HCT116 (cell line): ENCODE results near the gene NFIA. TPM values are rescaled to one million over a fixed set of nuclear protein-coding genes. Genes with fewer than 3 reads are reported as not detected.

ENCODE experiments used
- ATAC-seq: fragments of 200-7000 bp; cut with Tn5 transposase; 2 replicates; pipeline ENCODE4 v1.9.1; 2020; ENCODE audit warnings: mild to moderate bottlenecking, moderate library complexity
- BruUV-seq: library from RNA; stranded (reverse); fragments of 400-500 nt; replicated peaks from 2 replicates; lab custom pipeline; 2021; lab: Mats Ljungman, UMichigan
- CTCF ChIA-PET: fragments of 300-600 bp; sonication (Branson Sonifier 250); formaldehyde crosslinking; loops from one replicate; lab custom pipeline; 2021; ENCODE audit warnings: antibody characterized with exemption; lab: Charles Lee
- POLR2A ChIA-PET: fragments of 300-600, 350-600 bp; sonication (Branson Sonifier 250); formaldehyde crosslinking; loops from one replicate; lab custom pipeline; 2021; ENCODE audit warnings: antibody characterized with exemption; lab: Charles Lee
- RAD21 ChIA-PET, 2 experiments: fragments of 300-600 bp; sonication (Branson Sonifier 250); formaldehyde crosslinking; loops; one replicate each; lab custom pipeline; 2023; ENCODE audit warnings: low total read pairs in 2 of 2; ENCODE audit not compliant: uncharacterized antibody in 2 of 2, unreplicated experiment in 2 of 2, low non-redundant PET in 1 of 2; lab: Charles Lee
- DNase-seq: peaks from one replicate; pipeline ENCODE4 v3.0.0-alpha.2; 2010; ENCODE audit warnings: low read depth, low spot score
- H2AFZ ChIP-seq: fragments of 200-600 bp; shearing (Covaris generic), sonication (generic); 2 replicates; pipeline ENCODE4 v1.6.1; 2017; ENCODE audit warnings: low read depth, mixed run types, mixed read lengths, antibody characterized with exemption, low read length; ENCODE audit not compliant: poor library complexity, severe bottlenecking
- H3K27ac ChIP-seq: 2 replicates; pipeline ENCODE4 v1.5.1; 2012; ENCODE audit warnings: low read depth, low read length
- H3K27me3 ChIP-seq: fragments of 200-600 bp; sonication (generic); 2 replicates; pipeline ENCODE4 v1.6.1; 2016; ENCODE audit warnings: mixed run types, low read length, mixed read lengths; ENCODE audit not compliant: insufficient read depth
- H3K36me3 ChIP-seq, 2 experiments: fragments of 200-500 bp in 1 of 2; fragments of 200-600 bp in 1 of 2; sonication (Bioruptor generic) in 1 of 2; sonication (generic) in 1 of 2; 2 replicates each; pipeline versions ENCODE4 v1.5.1 to v1.6.1; 2014 to 2016; ENCODE audit warnings: low read length in 2 of 2, inconsistent platforms in 1 of 2, mixed read lengths in 1 of 2, mixed run types in 1 of 2; ENCODE audit not compliant: insufficient read depth in 2 of 2, control insufficient read depth in 1 of 2
- H3K4me1 ChIP-seq, 2 experiments: fragments of 200-600 bp in 1 of 2; sonication (generic) in 1 of 2; 2 replicates each; pipeline versions ENCODE4 v1.5.1 to v1.6.1; 2012 to 2017; ENCODE audit warnings: low read length in 2 of 2, inconsistent platforms in 1 of 2, mild to moderate bottlenecking in 1 of 2, mixed read lengths in 1 of 2, mixed run types in 1 of 2, moderate library complexity in 1 of 2; ENCODE audit not compliant: insufficient read depth in 2 of 2, control insufficient read depth in 1 of 2
- H3K4me2 ChIP-seq: fragments of 200-600 bp; sonication (generic); 2 replicates; pipeline ENCODE4 v1.6.1; 2017; ENCODE audit warnings: mixed run types, low read length, mixed read lengths
- H3K4me3 ChIP-seq, 2 experiments: fragments of 200-600 bp in 1 of 2; sonication (generic) in 1 of 2; replicated peaks in 1 of 2; 2 replicates each; pipeline ENCODE4 v1.5.1; 2011 to 2016; ENCODE audit warnings: low read length in 2 of 2, control low read depth in 1 of 2, low read depth in 1 of 2, mild to moderate bottlenecking in 1 of 2, mixed read lengths in 1 of 2, mixed run types in 1 of 2
- H3K79me2 ChIP-seq: fragments of 200-600 bp; sonication (generic); 2 replicates; pipeline ENCODE4 v1.6.1; 2017; ENCODE audit warnings: mild to moderate bottlenecking, mixed run types, low read length, moderate library complexity, mixed read lengths; ENCODE audit not compliant: insufficient read depth
- H3K9ac ChIP-seq: fragments of 200-600 bp; sonication (generic); 2 replicates; pipeline ENCODE4 v1.6.1; 2016; ENCODE audit warnings: low read length, mixed read lengths
- H3K9me2 ChIP-seq: fragments of 200-600 bp; sonication (generic), shearing (Covaris generic); 2 replicates; pipeline ENCODE4 v1.6.1; 2017; ENCODE audit warnings: mixed run types, mild to moderate bottlenecking, moderate library complexity; ENCODE audit not compliant: insufficient read depth
- H3K9me3 ChIP-seq, 2 experiments: fragments of 200-500 bp in 1 of 2; fragments of 200-600 bp in 1 of 2; sonication (Bioruptor generic) in 1 of 2; sonication (generic) in 1 of 2; 2 replicates each; pipeline ENCODE4 v1.6.1; 2014 to 2017; ENCODE audit warnings: low read length in 2 of 2, mixed read lengths in 2 of 2, inconsistent platforms in 1 of 2, low read depth in 1 of 2, mild to moderate bottlenecking in 1 of 2, mixed run types in 1 of 2, moderate library complexity in 1 of 2; ENCODE audit not compliant: control insufficient read depth in 1 of 2, insufficient read depth in 1 of 2
- H4K20me1 ChIP-seq: fragments of 200-600 bp; sonication (generic), shearing (Covaris generic); 2 replicates; pipeline ENCODE4 v1.6.1; 2017; ENCODE audit warnings: mixed run types, mild to moderate bottlenecking, moderate library complexity; ENCODE audit not compliant: insufficient read depth
- CBX3 ChIP-seq: IDR thresholded peaks from 2 replicates; pipeline ENCODE4 v1.6.1; 2012; ENCODE audit warnings: low read depth
- CEBPB ChIP-seq: IDR thresholded peaks from 2 replicates; pipeline ENCODE4 v1.6.1; 2012; ENCODE audit warnings: low read depth
- EGR1 ChIP-seq: IDR thresholded peaks from 2 replicates; pipeline ENCODE4 v1.6.1; 2012; ENCODE audit warnings: low read depth
- ELF1 ChIP-seq: IDR thresholded peaks from 2 replicates; pipeline ENCODE4 v1.6.1; 2012; ENCODE audit warnings: low read depth, borderline replicate concordance
- EZH2 ChIP-seq: fragments of 200-600 bp; sonication (generic); IDR thresholded peaks from 2 replicates; pipeline ENCODE4 v1.6.1; 2017; ENCODE audit warnings: antibody characterized with exemption, mixed run types
- EZH2phosphoT487 ChIP-seq: fragments of 200-600 bp; IDR thresholded peaks from 2 replicates; pipeline ENCODE4 v1.6.1; 2018; ENCODE audit warnings: antibody characterized with exemption, borderline replicate concordance
- FOSL1 ChIP-seq: IDR thresholded peaks from 2 replicates; pipeline ENCODE4 v1.6.1; 2012; ENCODE audit warnings: low read depth
- JUND ChIP-seq: IDR thresholded peaks from 2 replicates; pipeline ENCODE4 v1.6.1; 2012
- POLR2A ChIP-seq: IDR thresholded peaks from 2 replicates; pipeline ENCODE4 v1.7.0; 2011; ENCODE audit warnings: borderline replicate concordance; ENCODE audit not compliant: insufficient read depth, insufficient read length; ENCODE audit errors: extremely low read depth
- POLR2AphosphoS5 ChIP-seq: IDR thresholded peaks from 2 replicates; pipeline ENCODE4 v1.6.1; 2011; ENCODE audit warnings: mild to moderate bottlenecking, low read depth, low read length, moderate library complexity
- RAD21 ChIP-seq: IDR thresholded peaks from 2 replicates; pipeline ENCODE4 v1.6.1; 2012; ENCODE audit warnings: low read depth, mild to moderate bottlenecking
- SIN3A ChIP-seq: IDR thresholded peaks from 2 replicates; pipeline ENCODE4 v1.6.1; 2012; ENCODE audit warnings: low read depth
- SP1 ChIP-seq: IDR thresholded peaks from 2 replicates; pipeline ENCODE4 v1.6.1; 2012; ENCODE audit warnings: low read depth
- SRF ChIP-seq: IDR thresholded peaks from 2 replicates; pipeline ENCODE4 v1.6.1; 2012; ENCODE audit warnings: low read depth
- ZFX ChIP-seq: fragments of 450-650 bp; IDR thresholded peaks from 2 replicates; pipeline ENCODE4 v1.6.1; 2017
- ZNF274 ChIP-seq: fragments of 200-500 bp; sonication (Bioruptor generic); IDR thresholded peaks from 2 replicates; pipeline ENCODE4 v1.6.1; 2014; ENCODE audit warnings: mild to moderate bottlenecking, low read depth, low read length, inconsistent platforms
- intact Hi-C: fragments of 100-400 bp; cut with micrococcal nuclease; formaldehyde crosslinking; loops from 2 replicates; pipeline ENCODE4 v1.10.0; 2022
- total RNA-seq: library from RNA; stranded (reverse); gene quantifications from one replicate; pipeline ENCODE4 v1.2.1, GENCODE V29; 2021; ENCODE audit not compliant: unreplicated experiment
- TF ChIP-seq, protein P1 (sequence below), 3 experiments: fragments of 200-600 bp in 1 of 3; sonication (generic) in 1 of 3; IDR thresholded peaks in 2 of 3; conservative IDR thresholded peaks in 1 of 3; 2 replicates each; pipeline ENCODE4 v1.5.1; 2012 to 2017; ENCODE audit warnings: low read depth in 2 of 3, low read length in 2 of 3, antibody characterized with exemption in 1 of 3, borderline replicate concordance in 1 of 3, control low read depth in 1 of 3, mild to moderate bottlenecking in 1 of 3, mixed read lengths in 1 of 3, mixed run types in 1 of 3, moderate library complexity in 1 of 3; ENCODE audit not compliant: insufficient read depth in 1 of 3
- TF ChIP-seq, protein P2 (sequence below): IDR thresholded peaks from 2 replicates; pipeline ENCODE4 v1.6.1; 2012; ENCODE audit warnings: low read depth
- TF ChIP-seq, protein P3 (sequence below): IDR thresholded peaks from 2 replicates; pipeline ENCODE4 v1.6.1; 2012

The NFIA gene
- total RNA-seq, 1 experiment from 2014 or later: 17.2 TPM

DNA sequence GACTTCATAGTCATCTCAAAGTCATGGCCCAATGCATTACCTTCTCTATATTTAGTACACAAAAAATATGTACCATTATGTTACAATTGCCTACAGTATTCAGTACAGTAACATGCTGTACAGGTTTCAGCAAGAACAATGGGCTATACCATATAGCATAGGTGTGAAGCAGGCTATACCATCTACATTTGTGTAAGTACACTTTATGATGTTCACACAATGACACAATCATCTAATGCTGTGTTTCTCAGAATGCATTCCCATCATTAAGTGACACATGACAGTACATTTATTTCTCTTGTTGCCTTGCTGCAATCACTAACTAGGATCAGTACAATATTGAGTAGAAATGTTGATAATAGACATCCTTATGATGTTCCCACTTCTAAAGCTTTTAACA lies 46.5 kb upstream of the NFIA start (continued):
- TF ChIP-seq, protein P1, sequence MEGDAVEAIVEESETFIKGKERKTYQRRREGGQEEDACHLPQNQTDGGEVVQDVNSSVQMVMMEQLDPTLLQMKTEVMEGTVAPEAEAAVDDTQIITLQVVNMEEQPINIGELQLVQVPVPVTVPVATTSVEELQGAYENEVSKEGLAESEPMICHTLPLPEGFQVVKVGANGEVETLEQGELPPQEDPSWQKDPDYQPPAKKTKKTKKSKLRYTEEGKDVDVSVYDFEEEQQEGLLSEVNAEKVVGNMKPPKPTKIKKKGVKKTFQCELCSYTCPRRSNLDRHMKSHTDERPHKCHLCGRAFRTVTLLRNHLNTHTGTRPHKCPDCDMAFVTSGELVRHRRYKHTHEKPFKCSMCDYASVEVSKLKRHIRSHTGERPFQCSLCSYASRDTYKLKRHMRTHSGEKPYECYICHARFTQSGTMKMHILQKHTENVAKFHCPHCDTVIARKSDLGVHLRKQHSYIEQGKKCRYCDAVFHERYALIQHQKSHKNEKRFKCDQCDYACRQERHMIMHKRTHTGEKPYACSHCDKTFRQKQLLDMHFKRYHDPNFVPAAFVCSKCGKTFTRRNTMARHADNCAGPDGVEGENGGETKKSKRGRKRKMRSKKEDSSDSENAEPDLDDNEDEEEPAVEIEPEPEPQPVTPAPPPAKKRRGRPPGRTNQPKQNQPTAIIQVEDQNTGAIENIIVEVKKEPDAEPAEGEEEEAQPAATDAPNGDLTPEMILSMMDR (IDR thresholded peaks at IDR 0.05 in 2 of 3, conservative IDR thresholded peaks at IDR 0.05 in 1 of 3; ENCODE audit: borderline replicate concordance in 1 of 3, insufficient read depth in 1 of 3, low read depth in 2 of 3, low read length in 2 of 3): no peak

DNA sequence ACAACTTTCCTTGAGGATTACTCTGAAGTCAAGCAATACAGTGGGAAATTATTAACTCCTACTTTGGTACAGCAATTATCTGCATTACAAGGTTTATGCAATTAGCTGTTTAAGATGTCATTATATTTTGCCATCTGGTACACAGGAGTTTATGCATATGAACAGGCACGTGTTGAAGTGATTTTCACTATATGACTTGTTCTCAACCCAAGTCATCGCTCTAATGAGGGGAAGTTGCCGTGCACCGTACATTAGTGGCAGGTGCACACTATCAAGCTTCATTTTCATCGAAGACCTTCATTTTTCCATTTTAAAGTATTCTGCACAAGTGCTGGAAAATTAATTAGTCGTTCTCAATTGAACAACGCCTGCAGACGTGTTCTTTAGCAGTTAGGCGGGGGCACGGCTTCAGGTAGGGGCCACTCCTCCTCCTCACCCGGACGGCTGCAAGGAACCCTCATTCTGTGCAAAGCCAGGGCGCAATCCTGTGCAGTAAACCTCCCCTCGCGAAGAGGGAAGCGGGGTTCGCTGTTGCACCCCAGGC lies 39.8 kb upstream of the NFIA start:
- no peak overlapping the region for H3K27ac ChIP-seq
- DNase-seq (no peak), ATAC-seq (peak; percentile 68)
- H3K79me2 ChIP-seq: no peaks in the 10 kb centered on the region
- H3K9me3 ChIP-seq: no peaks in the 10 kb centered on the region
- BruUV-seq: no TSS peak
- no peaks in the 10 kb centered on the region for H3K27me3 ChIP-seq
- no peak overlapping the region for H3K9ac ChIP-seq
- H3K4me3 ChIP-seq: peak overlapping the region; percentile 34 to 54
- H3K9me2 ChIP-seq: no peaks in the 10 kb centered on the region
- H3K4me1 ChIP-seq: peaks cover 0 to 9% of the 10 kb centered on the region in 2 experiments; a peak in 1 of 4 replicates
- no peaks in the 10 kb centered on the region for H3K36me3 ChIP-seq
- intact Hi-C loops: loop anchor here (1.0 to 5.0 kb wide), 6 partner anchors 64 to 1072 kb away; no protein-coding TSS in a partner anchor
- TF ChIP-seq RAD21 (no peak), SRF (no peak), ZFX (no peak), SP1 (no peak), FOSL1 (no peak), EZH2 (no peak), POLR2AphosphoS5 (no peak), SIN3A (no peak), EGR1 (no peak), EZH2phosphoT487 (no peak), CBX3 (no peak), ZNF274 (no peak), POLR2A (no peak), JUND (no peak), CEBPB (no peak), ELF1 (no peak)
- TF ChIP-seq, protein P2, sequence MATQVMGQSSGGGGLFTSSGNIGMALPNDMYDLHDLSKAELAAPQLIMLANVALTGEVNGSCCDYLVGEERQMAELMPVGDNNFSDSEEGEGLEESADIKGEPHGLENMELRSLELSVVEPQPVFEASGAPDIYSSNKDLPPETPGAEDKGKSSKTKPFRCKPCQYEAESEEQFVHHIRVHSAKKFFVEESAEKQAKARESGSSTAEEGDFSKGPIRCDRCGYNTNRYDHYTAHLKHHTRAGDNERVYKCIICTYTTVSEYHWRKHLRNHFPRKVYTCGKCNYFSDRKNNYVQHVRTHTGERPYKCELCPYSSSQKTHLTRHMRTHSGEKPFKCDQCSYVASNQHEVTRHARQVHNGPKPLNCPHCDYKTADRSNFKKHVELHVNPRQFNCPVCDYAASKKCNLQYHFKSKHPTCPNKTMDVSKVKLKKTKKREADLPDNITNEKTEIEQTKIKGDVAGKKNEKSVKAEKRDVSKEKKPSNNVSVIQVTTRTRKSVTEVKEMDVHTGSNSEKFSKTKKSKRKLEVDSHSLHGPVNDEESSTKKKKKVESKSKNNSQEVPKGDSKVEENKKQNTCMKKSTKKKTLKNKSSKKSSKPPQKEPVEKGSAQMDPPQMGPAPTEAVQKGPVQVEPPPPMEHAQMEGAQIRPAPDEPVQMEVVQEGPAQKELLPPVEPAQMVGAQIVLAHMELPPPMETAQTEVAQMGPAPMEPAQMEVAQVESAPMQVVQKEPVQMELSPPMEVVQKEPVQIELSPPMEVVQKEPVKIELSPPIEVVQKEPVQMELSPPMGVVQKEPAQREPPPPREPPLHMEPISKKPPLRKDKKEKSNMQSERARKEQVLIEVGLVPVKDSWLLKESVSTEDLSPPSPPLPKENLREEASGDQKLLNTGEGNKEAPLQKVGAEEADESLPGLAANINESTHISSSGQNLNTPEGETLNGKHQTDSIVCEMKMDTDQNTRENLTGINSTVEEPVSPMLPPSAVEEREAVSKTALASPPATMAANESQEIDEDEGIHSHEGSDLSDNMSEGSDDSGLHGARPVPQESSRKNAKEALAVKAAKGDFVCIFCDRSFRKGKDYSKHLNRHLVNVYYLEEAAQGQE: no peak
- TF ChIP-seq, protein P3, sequence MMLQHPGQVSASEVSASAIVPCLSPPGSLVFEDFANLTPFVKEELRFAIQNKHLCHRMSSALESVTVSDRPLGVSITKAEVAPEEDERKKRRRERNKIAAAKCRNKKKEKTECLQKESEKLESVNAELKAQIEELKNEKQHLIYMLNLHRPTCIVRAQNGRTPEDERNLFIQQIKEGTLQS: no peak
- ChIA-PET POLR2A (no interaction called here), RAD21 (interaction anchor here (1.2 to 1.5 kb wide), 2 partner anchors 194 to 761 kb away, joined by 4 to 7 read pairs; no protein-coding TSS in a partner anchor), CTCF (interaction anchor here (0.6 to 2.8 kb wide), 12 partner anchors 9 to 1071 kb away, joined by 3 to 36 read pairs (median 5); partner anchors contain the start of gene NFIA)
- no peaks in the 10 kb centered on the region for H4K20me1 ChIP-seq
- peak overlapping the region; percentile 89 for H2AFZ ChIP-seq
- peak overlapping the region; percentile 85 for H3K4me2 ChIP-seq
